HEK293 (cell line): ENCODE data around the gene TREH.

Source experiments
- CTCF ChIA-PET: fragments of 350-600 bp; formaldehyde crosslinking; extraction: SDS; loops from one replicate; lab custom pipeline; 2021; ENCODE audit warnings: antibody characterized with exemption; lab: Yijun Ruan, JAX
- POLR2A ChIA-PET: fragments of 300-600 bp; formaldehyde crosslinking; extraction: SDS; loops from one replicate; lab custom pipeline; 2020; ENCODE audit warnings: antibody characterized with exemption, inconsistent platforms; lab: Yijun Ruan, JAX
- H3K27ac ChIP-seq: fragments of 200-500 bp; sonication (Bioruptor generic); 2 replicates; pipeline ENCODE4 v1.5.1; 2014; ENCODE audit warnings: low read depth, low read length, control low read depth, inconsistent platforms; ENCODE audit errors: extremely low read depth
- H3K36me3 ChIP-seq, 2 experiments: fragments of 200-500 bp in 1 of 2; sonication (Bioruptor generic) in 1 of 2; 1 replicate in 1 of 2; 2 replicates in 1 of 2; pipeline ENCODE4 v1.5.1; 2014 to 2017; ENCODE audit warnings: inconsistent platforms in 2 of 2, low read length in 2 of 2; ENCODE audit not compliant: control insufficient read depth in 2 of 2, insufficient read depth in 1 of 2
- H3K4me1 ChIP-seq: fragments of 200-500 bp; sonication (Bioruptor generic); 2 replicates; pipeline ENCODE4 v1.5.1; 2014; ENCODE audit warnings: mild to moderate bottlenecking, low read length, inconsistent platforms; ENCODE audit not compliant: control insufficient read depth, insufficient read depth
- H3K4me3 ChIP-seq: 2 replicates; pipeline ENCODE4 v1.5.1; 2011; ENCODE audit warnings: low read depth, mild to moderate bottlenecking, control low read depth, low read length, moderate library complexity
- H3K9me3 ChIP-seq: fragments of 200-500 bp; sonication (Bioruptor generic); 2 replicates; pipeline ENCODE4 v1.5.1; 2014; ENCODE audit warnings: low read depth, low read length, inconsistent platforms; ENCODE audit not compliant: control insufficient read depth, insufficient read depth
- FEZF1 ChIP-seq: fragments of 450-650 bp; formaldehyde crosslinking; IDR thresholded peaks from 2 replicates; pipeline ENCODE4 v1.5.1; 2016; ENCODE audit warnings: missing biosample characterization, missing genetic modification characterization
- GLI4 ChIP-seq: fragments of 450-650 bp; formaldehyde crosslinking; IDR thresholded peaks from 2 replicates; pipeline ENCODE4 v1.5.1; 2016; ENCODE audit warnings: missing biosample characterization, missing genetic modification characterization
- GLIS1 ChIP-seq: fragments of 450-650 bp; formaldehyde crosslinking; IDR thresholded peaks from 2 replicates; pipeline ENCODE4 v1.5.1; 2016; ENCODE audit warnings: missing biosample characterization, missing genetic modification characterization
- IKZF3 ChIP-seq: fragments of 450-650 bp; IDR thresholded peaks from 2 replicates; pipeline ENCODE4 v1.5.0; 2018; ENCODE audit warnings: missing biosample characterization, mild to moderate bottlenecking, missing genetic modification characterization, moderate library complexity
- OSR2 ChIP-seq: fragments of 450-650 bp; formaldehyde crosslinking; IDR thresholded peaks from 2 replicates; pipeline ENCODE4 v1.5.1; 2016; ENCODE audit warnings: missing biosample characterization, missing genetic modification characterization
- SCRT2 ChIP-seq: fragments of 450-650 bp; formaldehyde crosslinking; IDR thresholded peaks from 2 replicates; pipeline ENCODE4 v1.5.1; 2016; ENCODE audit warnings: missing biosample characterization, missing genetic modification characterization
- ZBTB8A ChIP-seq: fragments of 450-650 bp; formaldehyde crosslinking; IDR thresholded peaks from 2 replicates; pipeline ENCODE4 v1.5.1; 2016; ENCODE audit warnings: missing biosample characterization, missing genetic modification characterization
- ZFP3 ChIP-seq: fragments of 450-650 bp; formaldehyde crosslinking; IDR thresholded peaks from 2 replicates; pipeline ENCODE4 v1.5.1; 2016; ENCODE audit warnings: low read depth, missing biosample characterization, missing genetic modification characterization
- ZFP69B ChIP-seq: fragments of 450-650 bp; formaldehyde crosslinking; IDR thresholded peaks from 2 replicates; pipeline ENCODE4 v1.5.1; 2016; ENCODE audit warnings: missing biosample characterization, missing genetic modification characterization
- ZNF24 ChIP-seq: fragments of 450-650 bp; formaldehyde crosslinking; IDR thresholded peaks from 2 replicates; pipeline ENCODE4 v1.5.1; 2016; ENCODE audit warnings: missing biosample characterization, missing genetic modification characterization
- ZNF366 ChIP-seq: fragments of 450-650 bp; formaldehyde crosslinking; conservative IDR thresholded peaks from 2 replicates; pipeline ENCODE4 v1.5.1; 2016; ENCODE audit warnings: missing biosample characterization, missing genetic modification characterization
- ZNF501 ChIP-seq: fragments of 450-650 bp; formaldehyde crosslinking; IDR thresholded peaks from 2 replicates; pipeline ENCODE4 v1.5.1; 2016; ENCODE audit warnings: missing biosample characterization, missing genetic modification characterization
- ZNF514 ChIP-seq: fragments of 450-650 bp; formaldehyde crosslinking; IDR thresholded peaks from 2 replicates; pipeline ENCODE4 v1.5.1; 2016; ENCODE audit warnings: missing biosample characterization, missing genetic modification characterization
- ZNF585B ChIP-seq: fragments of 450-650 bp; formaldehyde crosslinking; IDR thresholded peaks from 2 replicates; pipeline ENCODE4 v1.5.1; 2016; ENCODE audit warnings: missing biosample characterization, missing genetic modification characterization
- TF ChIP-seq, protein P1 (sequence below): fragments of 450-650 bp; formaldehyde crosslinking; IDR thresholded peaks from 2 replicates; pipeline ENCODE4 v1.5.1; 2016; ENCODE audit warnings: missing biosample characterization, missing genetic modification characterization
- TF ChIP-seq, protein P2 (sequence below): fragments of 450-650 bp; formaldehyde crosslinking; IDR thresholded peaks from 2 replicates; pipeline ENCODE4 v1.5.1; 2016; ENCODE audit warnings: missing biosample characterization, missing genetic modification characterization
- TF ChIP-seq, protein P3 (sequence below): fragments of 450-650 bp; formaldehyde crosslinking; IDR thresholded peaks from 2 replicates; pipeline ENCODE4 v1.5.1; 2016; ENCODE audit warnings: missing biosample characterization, missing genetic modification characterization
- TF ChIP-seq, protein P4 (sequence below): fragments of 450-650 bp; formaldehyde crosslinking; IDR thresholded peaks from 2 replicates; pipeline ENCODE4 v1.5.1; 2016; ENCODE audit warnings: missing biosample characterization, missing genetic modification characterization, borderline replicate concordance

Gene TREH

DNA sequence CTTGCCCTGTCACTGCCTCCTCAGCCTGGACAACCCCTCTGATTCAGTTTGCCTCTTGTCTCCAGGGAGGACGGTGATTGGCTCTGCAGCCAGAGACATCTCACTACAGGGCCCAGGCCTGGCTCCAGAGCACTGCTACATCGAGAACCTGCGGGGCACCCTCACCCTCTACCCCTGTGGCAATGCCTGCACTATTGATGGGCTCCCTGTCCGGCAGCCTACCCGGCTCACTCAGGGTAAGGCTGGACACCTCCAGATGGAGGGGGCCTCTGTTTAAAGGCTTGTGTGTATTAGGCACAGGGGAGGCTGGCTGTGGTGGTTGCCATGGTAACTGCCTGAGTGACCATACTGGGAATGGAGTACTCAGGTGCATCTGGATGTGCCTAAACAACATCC is 63.5 kb downstream of the TREH start:
- no peaks in the 10 kb centered on the region for H3K9me3 ChIP-seq
- peaks cover 0 to 19% of the 10 kb centered on the region in 2 experiments; a peak in 1 of 3 replicates for H3K36me3 ChIP-seq
- no peak overlapping the region for H3K27ac ChIP-seq
- no peak overlapping the region for H3K4me3 ChIP-seq
- TF ChIP-seq ZBTB8A (no peak), GLI4 (tag by site-specific recombination) (no peak), ZFP3 (tag by site-specific recombination) (no peak), GLIS1 (tag by site-specific recombination) (no peak), IKZF3 (tag by site-specific recombination) (no peak), ZNF501 (tag by site-specific recombination) (no peak), ZNF585B (tag by site-specific recombination) (no peak)
- TF ChIP-seq, protein P1, sequence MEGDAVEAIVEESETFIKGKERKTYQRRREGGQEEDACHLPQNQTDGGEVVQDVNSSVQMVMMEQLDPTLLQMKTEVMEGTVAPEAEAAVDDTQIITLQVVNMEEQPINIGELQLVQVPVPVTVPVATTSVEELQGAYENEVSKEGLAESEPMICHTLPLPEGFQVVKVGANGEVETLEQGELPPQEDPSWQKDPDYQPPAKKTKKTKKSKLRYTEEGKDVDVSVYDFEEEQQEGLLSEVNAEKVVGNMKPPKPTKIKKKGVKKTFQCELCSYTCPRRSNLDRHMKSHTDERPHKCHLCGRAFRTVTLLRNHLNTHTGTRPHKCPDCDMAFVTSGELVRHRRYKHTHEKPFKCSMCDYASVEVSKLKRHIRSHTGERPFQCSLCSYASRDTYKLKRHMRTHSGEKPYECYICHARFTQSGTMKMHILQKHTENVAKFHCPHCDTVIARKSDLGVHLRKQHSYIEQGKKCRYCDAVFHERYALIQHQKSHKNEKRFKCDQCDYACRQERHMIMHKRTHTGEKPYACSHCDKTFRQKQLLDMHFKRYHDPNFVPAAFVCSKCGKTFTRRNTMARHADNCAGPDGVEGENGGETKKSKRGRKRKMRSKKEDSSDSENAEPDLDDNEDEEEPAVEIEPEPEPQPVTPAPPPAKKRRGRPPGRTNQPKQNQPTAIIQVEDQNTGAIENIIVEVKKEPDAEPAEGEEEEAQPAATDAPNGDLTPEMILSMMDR (tag by site-specific recombination), result no peak
- TF ChIP-seq, all 188 proteins: peak for 0
- POLR2A ChIA-PET, result no interaction called here
- CTCF ChIA-PET, result no interaction called here
- H3K4me1 ChIP-seq, result no peaks in the 10 kb centered on the region

DNA sequence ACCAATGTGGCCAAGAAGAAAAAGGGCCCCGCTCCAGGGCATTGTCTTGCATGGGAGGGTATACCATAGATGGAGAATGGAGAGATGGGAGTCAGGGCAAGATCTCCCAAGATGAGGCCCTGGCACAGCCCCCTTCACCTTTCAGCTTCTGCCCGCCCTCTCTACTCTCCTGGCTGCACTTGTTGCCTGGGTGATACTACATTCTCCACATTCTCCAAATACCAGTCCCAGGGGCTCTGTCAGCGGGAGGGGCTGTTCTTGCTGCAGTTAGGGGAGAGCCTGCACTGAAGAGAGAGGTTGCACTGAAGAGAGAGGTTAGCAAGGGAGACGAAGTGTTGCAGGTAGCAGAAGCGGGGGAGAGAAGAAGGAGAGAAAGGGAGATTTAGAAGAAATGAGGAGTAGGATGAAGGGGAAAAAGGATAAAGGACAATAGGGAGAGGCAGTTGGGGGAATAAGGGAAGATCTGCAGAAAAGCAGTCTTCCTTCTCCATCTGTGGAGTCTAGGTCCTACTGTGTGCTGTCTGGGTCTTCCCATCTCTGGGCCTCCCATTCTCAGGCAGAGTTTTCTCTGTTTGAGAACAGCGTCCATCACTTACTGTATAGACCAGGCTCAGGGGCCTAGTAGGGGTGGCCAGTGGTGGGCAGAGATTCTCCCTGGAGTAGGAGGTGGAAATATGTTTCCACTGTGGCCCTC is 64.0 kb downstream of the TREH start:
- no peak overlapping the region for H3K4me3 ChIP-seq
- H3K36me3 ChIP-seq, result peaks cover 0 to 19% of the 10 kb centered on the region in 2 experiments; a peak in 1 of 3 replicates
- ChIA-PET CTCF (no interaction called here), POLR2A (interaction anchor here (0.6 kb wide), 1 partner anchor 446 kb away, joined by 10 read pairs; no protein-coding TSS in a partner anchor)
- no peak overlapping the region for H3K27ac ChIP-seq
- no peaks in the 10 kb centered on the region for H3K9me3 ChIP-seq
- H3K4me1 ChIP-seq, result no peaks in the 10 kb centered on the region
- TF ChIP-seq, protein P2, sequence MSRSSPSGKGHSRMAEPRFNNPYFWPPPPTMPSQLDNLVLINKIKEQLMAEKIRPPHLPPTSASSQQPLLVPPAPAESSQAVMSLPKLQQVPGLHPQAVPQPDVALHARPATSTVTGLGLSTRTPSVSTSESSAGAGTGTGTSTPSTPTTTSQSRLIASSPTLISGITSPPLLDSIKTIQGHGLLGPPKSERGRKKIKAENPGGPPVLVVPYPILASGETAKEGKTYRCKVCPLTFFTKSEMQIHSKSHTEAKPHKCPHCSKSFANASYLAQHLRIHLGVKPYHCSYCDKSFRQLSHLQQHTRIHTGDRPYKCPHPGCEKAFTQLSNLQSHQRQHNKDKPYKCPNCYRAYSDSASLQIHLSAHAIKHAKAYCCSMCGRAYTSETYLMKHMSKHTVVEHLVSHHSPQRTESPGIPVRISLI (tag by site-specific recombination), result no peak
- TF ChIP-seq, protein P3, sequence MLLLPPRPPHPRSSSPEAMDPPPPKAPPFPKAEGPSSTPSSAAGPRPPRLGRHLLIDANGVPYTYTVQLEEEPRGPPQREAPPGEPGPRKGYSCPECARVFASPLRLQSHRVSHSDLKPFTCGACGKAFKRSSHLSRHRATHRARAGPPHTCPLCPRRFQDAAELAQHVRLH (tag by site-specific recombination), result no peak
- no peak for TF ChIP-seq FEZF1 (tag by site-specific recombination)
- TF ChIP-seq ZNF366 (tag by site-specific recombination), result 0 out of 2 replicates have a peak, but pooled peaks have one; percentile 43
- no peak for TF ChIP-seq ZNF514
- peak; percentile 41; the same call in 1 of the 2 replicates for TF ChIP-seq SCRT2
- TF ChIP-seq, protein P4, sequence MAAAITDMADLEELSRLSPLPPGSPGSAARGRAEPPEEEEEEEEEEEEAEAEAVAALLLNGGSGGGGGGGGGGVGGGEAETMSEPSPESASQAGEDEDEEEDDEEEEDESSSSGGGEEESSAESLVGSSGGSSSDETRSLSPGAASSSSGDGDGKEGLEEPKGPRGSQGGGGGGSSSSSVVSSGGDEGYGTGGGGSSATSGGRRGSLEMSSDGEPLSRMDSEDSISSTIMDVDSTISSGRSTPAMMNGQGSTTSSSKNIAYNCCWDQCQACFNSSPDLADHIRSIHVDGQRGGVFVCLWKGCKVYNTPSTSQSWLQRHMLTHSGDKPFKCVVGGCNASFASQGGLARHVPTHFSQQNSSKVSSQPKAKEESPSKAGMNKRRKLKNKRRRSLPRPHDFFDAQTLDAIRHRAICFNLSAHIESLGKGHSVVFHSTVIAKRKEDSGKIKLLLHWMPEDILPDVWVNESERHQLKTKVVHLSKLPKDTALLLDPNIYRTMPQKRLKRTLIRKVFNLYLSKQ (tag by site-specific recombination), result no peak
- TF ChIP-seq ZNF24, result no peak
- TF ChIP-seq OSR2 (tag by site-specific recombination), result no peak
- no peak for TF ChIP-seq ZFP69B (tag by site-specific recombination)
